Kidney (tissue), 14 donors: ENCODE data around the gene FAM53B. TPM values are rescaled to one million over a fixed set of nuclear protein-coding genes. Genes with fewer than 3 reads are reported as not detected.
A peak's percentile ranks its signal among the peaks of the same experiment; 100 is the strongest.

Source experiments
- DNase-seq, 5 donors: peaks; one replicate each; pipeline ENCODE4 v3.0.0-alpha.2; 2013 to 2020
- FAIRE-seq: peaks from 2 replicates; lab custom pipeline; 2012; peaks lifted over from hg19 to GRCh38; lab: Jason Lieb, UNC
- H3K27ac ChIP-seq, 2 donors: one replicate each; pipeline ENCODE4 v1.7.0; 2013; ENCODE audit warnings: low read depth in 2 of 2, low read length in 2 of 2, inconsistent platforms in 1 of 2
- H3K27me3 ChIP-seq: one replicate; pipeline ENCODE4 v1.7.1; 2013; ENCODE audit warnings: low read length, inconsistent platforms; ENCODE audit not compliant: control insufficient read depth, insufficient read depth
- H3K36me3 ChIP-seq, 3 donors: one replicate each; pipeline versions ENCODE4 v1.7.0 to v1.7.1; 2013; ENCODE audit warnings: low read length in 3 of 3, control low read depth in 1 of 3, inconsistent platforms in 1 of 3; ENCODE audit not compliant: insufficient read depth in 3 of 3, control insufficient read depth in 2 of 3
- H3K4me1 ChIP-seq, 3 donors: one replicate each; pipeline versions ENCODE4 v1.7.0 to v1.7.1; 2013; ENCODE audit warnings: low read length in 3 of 3, inconsistent platforms in 1 of 3, low read depth in 1 of 3; ENCODE audit not compliant: control insufficient read depth in 2 of 3, insufficient read depth in 2 of 3
- H3K4me3 ChIP-seq, 3 donors: one replicate each; pipeline versions ENCODE4 v1.7.0 to v1.8.1; 2013; ENCODE audit warnings: low read length in 3 of 3, control low read depth in 1 of 3, inconsistent platforms in 1 of 3
- H3K9ac ChIP-seq, 3 donors: one replicate each; pipeline versions ENCODE4 v1.7.0 to v1.7.1; 2013; ENCODE audit warnings: low read length in 3 of 3, control low read depth in 1 of 3, inconsistent platforms in 1 of 3
- H3K9me3 ChIP-seq, 3 donors: one replicate each; pipeline versions ENCODE4 v1.7.0 to v1.7.1; 2013; ENCODE audit warnings: low read length in 3 of 3, control low read depth in 1 of 3, inconsistent platforms in 1 of 3; ENCODE audit not compliant: control insufficient read depth in 2 of 3, insufficient read depth in 1 of 3
- CTCF ChIP-seq: IDR thresholded peaks from 3 replicates; pipeline ENCODE4 v1.5.1; 2012; ENCODE audit warnings: mild to moderate bottlenecking, moderate library complexity, borderline replicate concordance; ENCODE audit not compliant: insufficient read depth; ENCODE audit errors: extremely low read depth
- intact Hi-C: fragments of 100-400 bp; cut with DNase I; formaldehyde crosslinking; loops from one replicate; pipeline ENCODE4 v1.11.1; 2022
- polyA plus RNA-seq: library from polyadenylated mRNA; stranded (reverse); fragments of 350-450 nt; fragmentation: Illumina TruSeq; extraction: RNeasy Lipid Tissue Mini Kit (QIAGEN cat#74804); gene quantifications from one replicate; pipeline ENCODE4 v1.2.3, GENCODE V29; 2014; ENCODE audit warnings: low read depth, low replicate concordance; ENCODE audit not compliant: insufficient read depth
- total RNA-seq: library from RNA; stranded (reverse); fragmentation: NEBNext Ultra II Directional; extraction: Animal tissue kit (Norgen Biotek cat#: 25700); gene quantifications from one replicate; pipeline ENCODE4 v1.2.1, GENCODE V29; 2021
- donor health status: control.
- donor health status: control.
- donor health status: control.
- donor health status: control.
- donor health status: control.
- donor health status: DM: yes; HTN: yes; CAD: no.
- donor health status: Normal renal cell carcinoma (clear cell type).

Gene FAM53B
- total and polyA plus RNA-seq, 2 donors from 2014 or later = 11.8 to 30.0 TPM

- H3K4me1 ChIP-seq = peaks cover 0 to 4% (median 2%) of the 10 kb centered on the region in 3 donors
- H3K9ac ChIP-seq = no peak overlapping the region
- H3K27ac ChIP-seq = no peak overlapping the region
- DNase-seq (peak in 1 of 5 donors; percentile 64), FAIRE-seq (no peak)
- no peak overlapping the region for H3K4me3 ChIP-seq
- no peaks in the 10 kb centered on the region for H3K36me3 ChIP-seq
- no peaks in the 10 kb centered on the region for H3K9me3 ChIP-seq
- intact Hi-C loops = no loop called here
- no peaks in the 10 kb centered on the region for H3K27me3 ChIP-seq
- no peak for TF ChIP-seq CTCF
These were observed 146.0 kb downstream of the FAM53B start for GRCh38 chr10:124598196-124598595.

- H3K9me3 ChIP-seq = no peaks in the 10 kb centered on the region
- peak in 1 of 5 donors; percentile 62 for DNase-seq
- H3K9ac ChIP-seq = no peak overlapping the region
- peaks cover 0 to 4% (median 2%) of the 10 kb centered on the region in 3 donors for H3K4me1 ChIP-seq
- intact Hi-C loops = no loop called here
- TF ChIP-seq CTCF = no peak
- no peak overlapping the region for H3K4me3 ChIP-seq
- no peaks in the 10 kb centered on the region for H3K27me3 ChIP-seq
- no peak overlapping the region for H3K27ac ChIP-seq
- no peaks in the 10 kb centered on the region for H3K36me3 ChIP-seq
- FAIRE-seq = no peak
These were observed 146.4 kb downstream of the FAM53B start for GRCh38 chr10:124597846-124598165.

DNA sequence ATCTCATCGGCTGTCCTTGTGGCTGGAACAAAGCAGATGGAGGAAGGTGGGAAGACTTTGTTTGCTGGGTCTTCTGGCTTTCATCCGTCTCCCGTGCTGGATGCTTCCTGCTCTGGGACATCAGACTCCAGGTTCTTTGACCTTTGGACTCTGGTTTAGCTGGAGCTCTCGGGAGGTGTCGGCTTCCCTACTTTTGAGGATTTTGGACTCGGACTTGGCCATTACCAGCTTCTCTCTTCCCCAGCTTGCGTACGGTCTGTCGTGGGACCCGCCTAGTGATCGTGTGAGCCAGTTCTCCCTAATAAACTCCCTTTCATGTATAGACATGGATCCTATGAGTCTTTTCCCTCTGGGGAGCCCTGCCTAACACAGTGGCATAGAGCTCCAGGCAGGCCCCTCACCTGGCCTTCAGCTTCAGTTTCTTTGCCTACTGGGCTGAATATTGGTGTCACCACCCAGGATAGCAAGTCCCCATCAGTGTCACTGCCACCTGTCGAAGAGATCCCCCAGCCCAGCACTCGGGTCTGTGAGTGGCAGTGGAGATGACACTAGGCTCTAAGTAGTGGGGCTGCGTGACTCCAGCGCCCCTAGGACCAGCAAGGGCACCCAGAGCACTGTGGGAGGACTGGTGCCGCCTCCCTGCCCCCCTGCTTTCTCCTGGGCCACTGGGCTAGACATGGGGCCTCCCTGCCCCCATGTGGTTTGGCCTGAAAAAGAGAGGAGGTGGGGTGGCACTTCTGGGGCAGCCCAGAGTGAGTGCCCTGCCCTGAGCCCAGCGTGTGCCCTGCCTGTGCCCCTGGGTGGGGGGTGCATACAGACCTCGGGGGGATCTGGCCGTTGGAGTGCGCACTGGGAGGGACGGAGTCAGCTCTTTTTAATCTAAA lies 147.0 kb downstream of the FAM53B start:
- H3K4me3 ChIP-seq = no peak overlapping the region
- no peak for FAIRE-seq
- peaks cover 0 to 4% (median 2%) of the 10 kb centered on the region in 3 donors for H3K4me1 ChIP-seq
- H3K9ac ChIP-seq = no peak overlapping the region
- intact Hi-C loops = no loop called here
- no peaks in the 10 kb centered on the region for H3K36me3 ChIP-seq
- peak in 2 of 5 donors; percentile 48 to 49 for DNase-seq
- H3K9me3 ChIP-seq = no peaks in the 10 kb centered on the region
- H3K27ac ChIP-seq = no peak overlapping the region
- H3K27me3 ChIP-seq = no peaks in the 10 kb centered on the region
- TF ChIP-seq CTCF = no peak
